Immature natural killer cell (primary cell): ENCODE results near the gene CDH23. TPM values are rescaled to one million over a fixed set of nuclear protein-coding genes. Genes with fewer than 3 reads are reported as not detected.

Experiments used
- DNase-seq, 3 donors: peaks; one replicate each; pipeline ENCODE4 v3.0.0; 2022; ENCODE audit warnings: mixed read lengths in 1 of 3
- H3K27ac Mint-ChIP-seq, 6 donors: one replicate each; pipeline ENCODE4 v1.8.0; 2020; ENCODE audit warnings: mixed read lengths in 6 of 6, mild to moderate bottlenecking in 5 of 6, inconsistent platforms in 4 of 6, moderate library complexity in 3 of 6
- H3K27me3 Mint-ChIP-seq, 3 donors: one replicate each; pipeline ENCODE4 v1.8.0; 2020 to 2021; ENCODE audit warnings: low read depth in 3 of 3, mild to moderate bottlenecking in 3 of 3, mixed read lengths in 3 of 3, moderate library complexity in 3 of 3, inconsistent platforms in 1 of 3
- H3K36me3 Mint-ChIP-seq, 3 donors: one replicate each; pipeline ENCODE4 v1.8.0; 2020; ENCODE audit warnings: mixed read lengths in 3 of 3, inconsistent platforms in 2 of 3, mild to moderate bottlenecking in 2 of 3
- H3K4me1 Mint-ChIP-seq, 2 donors: one replicate each; pipeline ENCODE4 v1.8.0; 2020; ENCODE audit warnings: inconsistent platforms in 2 of 2, mild to moderate bottlenecking in 2 of 2, mixed read lengths in 2 of 2, moderate library complexity in 1 of 2
- H3K4me3 Mint-ChIP-seq, 5 donors: one replicate each; pipeline ENCODE4 v1.8.0; 2020; ENCODE audit warnings: mild to moderate bottlenecking in 5 of 5, mixed read lengths in 5 of 5, inconsistent platforms in 3 of 5, moderate library complexity in 3 of 5
- H3K9me3 Mint-ChIP-seq, 6 donors: one replicate each; pipeline ENCODE4 v1.8.0; 2020; ENCODE audit warnings: mild to moderate bottlenecking in 6 of 6, mixed read lengths in 6 of 6, inconsistent platforms in 4 of 6, moderate library complexity in 3 of 6
- polyA plus RNA-seq, 3 donors: library from polyadenylated mRNA; unstranded; fragments of 300-500 nt; fragmentation: Illumina TruSeq; gene quantifications; one replicate each; pipeline ENCODE4 v1.2.3, GENCODE V29; 2021

The CDH23 gene
- polyA plus RNA-seq, 3 donors from 2014 or later, result 0.47 to 0.59 TPM; not detected in 1

DNA sequence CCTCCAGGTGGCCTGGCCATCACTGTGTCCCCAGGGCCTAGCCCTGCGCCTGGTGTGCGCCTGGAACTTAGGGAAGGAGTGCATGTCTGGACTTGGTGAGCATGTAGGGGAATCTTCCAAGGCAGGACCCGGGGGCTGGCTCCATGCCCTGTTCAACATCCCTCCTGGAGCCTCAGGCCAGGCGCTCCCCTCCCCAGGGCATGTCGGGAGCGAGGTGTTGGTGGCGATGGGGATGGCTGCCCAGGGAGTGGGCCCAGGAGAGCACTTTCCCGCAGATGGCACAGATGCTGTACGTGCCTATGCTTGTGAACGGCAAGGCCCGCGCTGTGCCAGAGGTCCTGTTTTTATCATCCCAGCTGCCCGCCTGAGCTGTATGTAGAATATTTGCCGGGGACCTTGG, 55.0 kb downstream of the CDH23 start:
- Mint-ChIP-seq H3K36me3 (no peaks in the 10 kb centered on the region), H3K9me3 (no peaks in the 10 kb centered on the region), H3K4me3 (no peak overlapping the region), H3K27ac (no peak overlapping the region), H3K27me3 (peaks cover 2 to 5% (median 3%) of the 10 kb centered on the region in 3 donors), H3K4me1 (no peaks in the 10 kb centered on the region)
- no peak for DNase-seq

DNA sequence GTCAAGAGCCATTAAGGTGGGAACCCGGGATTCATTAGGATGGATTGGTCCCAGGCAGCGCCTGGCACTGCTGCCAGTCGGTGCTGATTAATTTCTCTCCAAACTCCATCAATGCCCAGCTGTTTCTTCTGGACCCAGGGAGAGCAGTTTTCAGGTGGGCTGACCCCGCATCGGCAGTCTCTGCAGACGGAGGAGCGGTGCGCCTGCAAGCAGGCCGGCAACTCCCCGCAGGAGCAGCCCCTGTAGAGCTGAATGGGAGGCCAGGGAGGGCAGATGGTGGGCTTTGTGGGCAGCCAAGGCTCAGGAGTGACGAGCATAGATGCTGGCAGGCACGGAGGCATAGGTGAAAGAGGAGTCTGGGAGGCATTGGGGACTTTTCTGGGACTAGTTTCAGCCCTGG, 56.5 kb downstream of the CDH23 start:
- H3K27me3 Mint-ChIP-seq, result peaks cover 3 to 4% (median 3%) of the 10 kb centered on the region in 3 donors
- no peak overlapping the region for H3K27ac Mint-ChIP-seq
- H3K9me3 Mint-ChIP-seq, result no peaks in the 10 kb centered on the region
- no peaks in the 10 kb centered on the region for H3K36me3 Mint-ChIP-seq
- no peaks in the 10 kb centered on the region for H3K4me1 Mint-ChIP-seq
- H3K4me3 Mint-ChIP-seq, result no peak overlapping the region
- DNase-seq, result no peak

DNA sequence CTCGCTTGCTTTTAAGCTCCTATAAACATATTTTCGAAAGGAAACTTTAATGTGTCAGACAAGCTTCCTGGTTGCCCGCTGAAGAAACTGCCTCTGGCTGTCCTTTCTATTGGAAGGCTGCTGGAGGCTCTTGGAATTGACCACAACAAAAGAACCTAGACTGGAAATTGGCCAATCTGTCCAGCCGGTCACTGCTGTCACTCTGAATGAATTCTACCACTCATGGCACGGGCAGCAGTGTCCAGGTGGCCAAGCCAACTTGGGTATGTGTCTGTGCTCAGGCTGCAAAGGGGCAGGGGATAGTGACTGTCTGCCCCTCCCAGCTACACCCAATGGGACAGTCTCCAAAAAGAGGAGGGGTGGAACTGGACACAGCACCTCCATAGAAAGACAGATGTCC, 57.6 kb downstream of the CDH23 start:
- Mint-ChIP-seq H3K27me3 (peaks cover 3 to 4% (median 3%) of the 10 kb centered on the region in 3 donors), H3K4me3 (no peak overlapping the region), H3K9me3 (no peaks in the 10 kb centered on the region), H3K36me3 (no peaks in the 10 kb centered on the region), H3K4me1 (no peaks in the 10 kb centered on the region), H3K27ac (no peak overlapping the region)
- no peak for DNase-seq

DNA sequence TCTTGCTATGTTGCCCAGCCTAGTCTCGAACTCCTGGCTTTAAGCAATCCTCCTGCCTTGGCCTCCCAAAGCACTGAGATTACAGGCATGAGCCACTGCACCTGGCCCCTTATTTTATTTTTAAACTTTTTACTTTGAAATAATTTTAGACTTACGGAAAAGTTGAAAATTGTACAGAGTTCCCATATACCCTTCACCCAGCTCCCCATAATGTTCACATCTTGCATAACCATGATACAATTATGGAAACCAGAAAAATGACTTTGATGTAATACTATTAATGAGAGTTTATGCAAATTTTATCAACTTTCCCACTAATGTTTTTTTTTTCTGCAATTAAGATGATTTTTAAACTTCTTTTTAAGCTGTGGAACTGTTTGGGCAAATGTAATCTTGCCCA, 58.3 kb downstream of the CDH23 start:
- Mint-ChIP-seq H3K4me1 (no peaks in the 10 kb centered on the region), H3K36me3 (no peaks in the 10 kb centered on the region), H3K4me3 (no peak overlapping the region), H3K27ac (no peak overlapping the region), H3K9me3 (no peaks in the 10 kb centered on the region), H3K27me3 (peaks cover 3 to 4% (median 4%) of the 10 kb centered on the region in 3 donors)
- DNase-seq, result no peak

DNA sequence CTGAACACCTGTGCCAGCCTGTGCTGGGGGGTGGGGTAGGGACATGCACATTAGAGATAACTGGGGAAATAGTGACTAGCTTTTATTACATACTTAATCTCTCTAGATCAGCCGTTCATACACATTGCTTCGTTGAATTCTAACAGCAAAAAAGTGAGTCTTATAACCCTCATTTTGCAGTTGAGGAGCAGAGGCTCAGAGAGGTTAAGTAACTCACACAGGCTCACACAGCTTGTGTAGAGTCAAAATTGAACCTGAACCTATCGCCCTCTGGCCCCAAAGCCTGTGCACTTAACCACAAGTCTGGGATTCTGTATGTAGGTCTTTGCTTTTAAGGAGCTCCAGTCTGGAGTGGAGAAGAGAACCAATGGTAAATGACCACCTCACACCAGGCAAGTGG, 59.9 kb downstream of the CDH23 start:
- no peaks in the 10 kb centered on the region for H3K36me3 Mint-ChIP-seq
- H3K4me3 Mint-ChIP-seq, result no peak overlapping the region
- DNase-seq, result no peak
- no peaks in the 10 kb centered on the region for H3K4me1 Mint-ChIP-seq
- H3K27ac Mint-ChIP-seq, result no peak overlapping the region
- H3K27me3 Mint-ChIP-seq, result peaks cover 0 to 3% (median 1%) of the 10 kb centered on the region in 3 donors
- no peaks in the 10 kb centered on the region for H3K9me3 Mint-ChIP-seq

DNA sequence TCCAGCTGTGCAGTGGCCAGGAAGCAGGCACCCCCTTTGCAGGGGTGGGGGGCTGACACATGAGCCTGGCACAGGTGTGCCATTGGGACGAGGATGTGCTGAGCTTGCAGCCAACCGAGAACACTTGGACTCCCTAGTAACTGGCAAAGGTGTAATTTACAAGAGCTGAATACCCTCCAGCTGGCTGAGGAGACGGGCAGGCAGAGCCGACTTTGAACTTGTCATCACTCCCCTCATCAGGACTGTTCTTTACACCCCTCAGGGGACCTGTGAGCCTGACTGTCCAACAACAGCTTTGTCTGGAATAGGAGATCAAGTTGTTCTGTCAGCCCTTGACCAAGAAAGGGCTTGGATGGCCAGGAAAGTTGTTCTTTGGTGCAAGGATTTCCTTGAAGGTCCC, 61.2 kb downstream of the CDH23 start:
- H3K27me3 Mint-ChIP-seq, result peaks cover 0 to 5% (median 1%) of the 10 kb centered on the region in 3 donors
- H3K36me3 Mint-ChIP-seq, result no peaks in the 10 kb centered on the region
- no peaks in the 10 kb centered on the region for H3K9me3 Mint-ChIP-seq
- H3K27ac Mint-ChIP-seq, result no peak overlapping the region
- no peak overlapping the region for H3K4me3 Mint-ChIP-seq
- no peaks in the 10 kb centered on the region for H3K4me1 Mint-ChIP-seq
- DNase-seq, result no peak

DNA sequence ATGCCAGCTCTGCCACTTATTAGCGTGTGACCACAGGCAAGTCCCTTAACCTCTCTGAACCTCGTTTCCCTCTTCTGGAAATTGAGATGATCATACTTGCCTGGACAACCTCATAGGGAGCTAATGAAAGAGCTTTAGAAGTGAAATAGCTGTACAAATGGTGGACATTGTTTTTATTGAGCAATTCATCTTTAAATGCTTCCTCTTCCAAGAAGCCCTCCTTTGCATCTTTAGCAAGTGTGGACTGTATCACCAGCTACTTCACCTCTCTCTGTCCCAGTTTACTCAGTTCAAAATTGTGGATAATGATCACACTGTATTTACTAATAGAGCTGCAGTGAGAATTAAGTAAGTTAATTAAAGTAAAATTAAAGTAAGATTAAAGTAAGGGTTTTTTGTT, 61.7 kb downstream of the CDH23 start:
- Mint-ChIP-seq H3K4me3 (no peak overlapping the region), H3K9me3 (no peaks in the 10 kb centered on the region), H3K36me3 (no peaks in the 10 kb centered on the region), H3K4me1 (no peaks in the 10 kb centered on the region), H3K27me3 (peaks cover 0 to 5% (median 1%) of the 10 kb centered on the region in 3 donors), H3K27ac (no peak overlapping the region)
- DNase-seq, result no peak

DNA sequence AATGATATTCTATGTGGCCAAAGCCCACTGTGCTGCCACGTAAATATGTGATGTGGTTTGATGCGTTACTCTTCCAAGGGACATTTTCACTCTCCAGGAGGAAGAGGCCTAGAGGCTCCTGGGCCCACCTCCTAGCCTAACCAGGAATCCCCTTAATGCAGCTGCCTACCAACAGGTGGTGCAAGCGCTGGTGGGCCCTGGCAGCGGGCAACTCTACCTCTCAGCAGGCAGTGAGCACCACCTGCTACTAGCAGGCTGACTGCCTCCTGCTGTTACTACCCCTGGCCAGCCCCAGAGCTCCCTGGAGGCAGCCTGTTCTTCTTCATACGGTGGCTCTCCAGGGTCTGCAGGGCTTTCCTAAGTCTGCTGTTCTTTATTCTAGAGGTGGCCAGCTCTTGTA, 62.8 kb downstream of the CDH23 start:
- no peaks in the 10 kb centered on the region for H3K36me3 Mint-ChIP-seq
- H3K4me1 Mint-ChIP-seq, result no peaks in the 10 kb centered on the region
- H3K4me3 Mint-ChIP-seq, result no peak overlapping the region
- no peaks in the 10 kb centered on the region for H3K9me3 Mint-ChIP-seq
- no peak for DNase-seq
- H3K27ac Mint-ChIP-seq, result no peak overlapping the region
- H3K27me3 Mint-ChIP-seq, result peaks cover 2 to 5% (median 3%) of the 10 kb centered on the region in 3 donors

DNA sequence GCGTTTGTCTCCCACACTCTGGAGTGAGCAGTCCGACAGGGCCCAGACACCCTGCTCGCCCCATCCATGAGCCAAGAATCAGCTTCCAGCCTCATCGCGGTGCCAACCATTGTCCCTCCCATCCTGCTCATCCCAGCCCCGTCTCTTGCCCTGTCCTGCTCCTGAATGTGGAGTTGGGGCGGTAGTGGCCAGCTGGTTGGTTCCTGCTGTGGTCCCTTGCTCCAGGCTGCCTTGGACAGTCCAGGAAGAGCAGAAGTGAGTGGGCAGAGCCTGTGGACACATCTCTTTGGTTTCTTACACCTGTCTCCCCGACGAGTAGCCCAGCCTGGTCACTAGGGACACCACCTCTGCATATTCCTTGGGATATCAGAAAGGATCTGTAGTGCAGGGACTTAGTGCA, 63.9 kb downstream of the CDH23 start:
- no peaks in the 10 kb centered on the region for H3K36me3 Mint-ChIP-seq
- no peak overlapping the region for H3K27ac Mint-ChIP-seq
- DNase-seq, result no peak
- no peaks in the 10 kb centered on the region for H3K9me3 Mint-ChIP-seq
- peaks cover 3 to 5% (median 4%) of the 10 kb centered on the region in 3 donors for H3K27me3 Mint-ChIP-seq
- no peaks in the 10 kb centered on the region for H3K4me1 Mint-ChIP-seq
- no peak overlapping the region for H3K4me3 Mint-ChIP-seq

DNA sequence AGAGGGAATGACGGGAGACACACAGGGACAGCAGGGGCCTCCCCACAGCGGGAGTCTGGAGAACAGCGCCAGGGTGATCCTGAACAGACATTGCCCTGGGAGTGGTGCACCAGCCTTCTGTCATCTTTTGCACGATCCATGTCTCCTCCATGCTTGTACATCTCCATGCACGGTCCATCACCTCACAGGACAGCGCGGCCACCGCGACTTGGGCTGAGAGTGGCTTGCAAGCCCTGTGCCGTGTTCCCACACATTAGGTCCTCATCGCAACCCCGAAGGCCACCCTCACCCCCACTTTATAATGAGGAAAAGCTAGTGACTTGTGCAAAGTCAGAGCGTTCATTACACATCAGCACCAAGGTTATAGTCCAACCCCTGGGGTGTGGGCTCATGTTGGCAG, 64.7 kb downstream of the CDH23 start:
- Mint-ChIP-seq H3K9me3 (no peaks in the 10 kb centered on the region), H3K27ac (no peak overlapping the region), H3K36me3 (no peaks in the 10 kb centered on the region), H3K27me3 (peaks cover 4 to 5% (median 5%) of the 10 kb centered on the region in 3 donors), H3K4me3 (no peak overlapping the region), H3K4me1 (no peaks in the 10 kb centered on the region)
- DNase-seq, result no peak

DNA sequence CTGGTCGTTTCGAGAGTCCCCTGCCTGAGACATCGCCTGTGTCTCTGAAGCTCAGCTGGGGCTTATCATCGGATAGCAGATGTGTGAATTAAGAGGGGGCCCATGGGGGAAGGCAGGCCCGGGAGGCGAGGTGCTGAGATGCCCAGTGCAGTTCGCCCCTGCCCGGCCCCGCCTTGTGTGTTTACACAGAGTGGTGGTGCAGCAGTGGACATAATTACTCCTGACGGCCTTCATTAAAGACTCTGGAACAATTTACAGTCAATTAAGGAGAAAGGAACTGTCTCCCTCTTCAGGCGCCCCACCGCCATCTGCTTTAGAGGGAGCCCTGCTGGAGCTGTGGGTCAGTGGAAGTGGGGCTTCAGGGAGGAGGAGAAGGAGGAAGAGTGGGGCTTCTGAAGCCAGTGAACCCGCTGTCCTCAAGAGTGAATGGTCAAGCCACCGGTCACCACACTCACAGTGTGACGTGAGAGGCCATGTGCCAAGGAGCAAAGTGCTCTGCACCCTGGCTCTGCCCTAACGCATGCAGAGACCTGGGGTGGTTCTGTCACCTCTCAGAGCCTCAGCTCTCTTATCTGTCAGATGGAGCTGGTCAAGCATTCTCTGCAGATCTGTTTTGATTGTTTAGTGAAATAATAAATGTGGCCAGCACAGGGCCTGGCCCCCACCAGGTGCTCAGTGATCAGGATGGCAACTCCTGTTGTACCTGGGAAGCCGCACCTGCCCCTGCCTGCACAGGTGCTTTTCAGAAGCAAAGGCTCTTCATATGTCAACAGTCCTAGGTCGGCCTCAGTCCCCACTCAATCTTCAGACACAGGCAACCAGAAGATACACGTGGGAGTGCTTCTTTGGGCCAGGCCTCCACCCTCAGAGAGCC, 65.6 kb downstream of the CDH23 start:
- H3K9me3 Mint-ChIP-seq, result no peaks in the 10 kb centered on the region
- H3K27me3 Mint-ChIP-seq, result peaks cover 4 to 5% (median 5%) of the 10 kb centered on the region in 3 donors
- DNase-seq, result no peak
- no peak overlapping the region for H3K27ac Mint-ChIP-seq
- H3K36me3 Mint-ChIP-seq, result no peaks in the 10 kb centered on the region
- no peaks in the 10 kb centered on the region for H3K4me1 Mint-ChIP-seq
- H3K4me3 Mint-ChIP-seq, result no peak overlapping the region

DNA sequence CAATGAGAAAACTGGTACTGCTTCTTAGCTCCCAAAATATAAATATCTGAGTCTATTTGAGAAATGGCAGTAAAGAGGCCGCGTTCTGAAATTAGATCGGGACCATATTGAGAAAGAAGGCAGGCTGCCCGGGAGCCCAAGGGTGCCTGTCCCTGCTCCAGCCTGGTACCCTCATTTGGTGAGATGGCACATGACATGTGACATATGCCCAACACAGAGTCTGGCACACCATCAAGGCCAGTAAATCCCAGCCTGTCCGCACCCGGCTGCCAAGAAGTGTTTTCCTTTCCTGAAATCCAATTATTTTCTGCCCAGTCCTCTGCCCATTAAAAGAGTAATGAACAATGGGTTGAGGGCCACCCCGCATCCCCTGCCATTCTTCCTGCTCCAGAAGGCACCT, 66.4 kb downstream of the CDH23 start:
- H3K27me3 Mint-ChIP-seq, result peaks cover 3 to 5% (median 4%) of the 10 kb centered on the region in 3 donors
- DNase-seq, result no peak
- no peaks in the 10 kb centered on the region for H3K36me3 Mint-ChIP-seq
- no peak overlapping the region for H3K27ac Mint-ChIP-seq
- H3K4me1 Mint-ChIP-seq, result no peaks in the 10 kb centered on the region
- no peak overlapping the region for H3K4me3 Mint-ChIP-seq
- H3K9me3 Mint-ChIP-seq, result no peaks in the 10 kb centered on the region

DNA sequence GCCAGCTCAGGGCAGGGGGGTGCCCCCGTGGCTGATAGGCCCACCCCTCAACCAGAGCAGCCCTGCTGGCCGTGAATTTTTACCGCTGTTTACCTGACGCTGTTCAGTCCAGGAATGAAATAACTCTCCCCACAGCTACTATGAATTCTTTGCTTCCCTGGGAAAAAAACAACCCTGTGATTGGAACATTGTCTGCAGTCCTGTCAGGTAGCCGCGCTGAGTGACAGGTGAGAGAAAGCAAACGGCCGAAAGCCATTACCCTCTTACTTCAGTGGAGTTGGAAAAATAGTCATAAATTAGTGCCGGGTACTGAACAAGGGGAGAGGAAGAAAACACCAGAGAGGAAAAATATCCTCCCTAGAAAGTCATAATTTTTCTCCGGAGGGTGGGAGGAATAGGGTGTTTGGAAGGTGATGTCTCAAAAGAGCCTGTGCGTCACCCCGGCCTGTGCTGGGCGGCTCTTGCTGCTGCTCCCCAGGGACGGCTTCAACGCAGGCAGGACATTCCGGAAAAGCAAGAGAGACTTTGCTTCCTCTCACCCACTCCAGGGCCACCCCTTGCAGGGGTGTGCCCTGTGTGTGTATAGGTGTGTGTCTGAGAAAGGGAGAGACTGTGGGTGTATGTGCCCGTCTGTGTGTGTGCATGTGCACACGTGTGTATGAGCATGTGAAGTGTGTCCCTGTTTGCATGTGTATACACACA, 69.0 kb downstream of the CDH23 start:
- Mint-ChIP-seq H3K27ac (no peak overlapping the region), H3K4me1 (no peaks in the 10 kb centered on the region), H3K27me3 (peaks cover 3 to 6% (median 4%) of the 10 kb centered on the region in 3 donors), H3K4me3 (no peak overlapping the region), H3K36me3 (no peaks in the 10 kb centered on the region), H3K9me3 (no peaks in the 10 kb centered on the region)
- no peak for DNase-seq

DNA sequence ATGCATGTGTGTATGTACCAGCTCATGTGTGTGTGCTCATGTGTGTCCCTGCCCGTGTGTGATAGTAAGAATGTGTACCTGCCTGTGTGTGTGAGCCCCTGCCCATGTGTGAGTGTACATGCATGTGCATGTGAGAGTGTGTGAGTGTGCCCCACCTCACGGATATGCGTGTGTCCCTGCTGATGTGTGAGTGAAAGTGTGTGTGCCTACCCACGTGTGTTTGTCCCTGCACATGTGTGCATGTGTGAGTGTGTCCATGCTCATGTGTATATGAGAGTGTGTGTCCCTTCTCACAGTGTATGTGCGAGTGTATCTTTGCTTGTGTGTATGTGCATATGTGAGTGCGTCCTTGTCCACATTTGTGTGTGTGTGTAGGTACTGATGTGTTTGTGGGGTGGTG, 69.6 kb downstream of the CDH23 start:
- H3K9me3 Mint-ChIP-seq, result no peaks in the 10 kb centered on the region
- no peak for DNase-seq
- H3K27ac Mint-ChIP-seq, result no peak overlapping the region
- H3K4me1 Mint-ChIP-seq, result no peaks in the 10 kb centered on the region
- H3K27me3 Mint-ChIP-seq, result peaks cover 3 to 9% (median 4%) of the 10 kb centered on the region in 3 donors
- no peaks in the 10 kb centered on the region for H3K36me3 Mint-ChIP-seq
- no peak overlapping the region for H3K4me3 Mint-ChIP-seq
